ENCODE data around the gene ABCA13.

The ABCA13 gene

GRCh38 chr7:48351900-48352299 is 180.6 kb downstream of the ABCA13 start:
- H3K4me3 ChIP-seq (ENCODE audit: low read depth, low read length) = no peak overlapping the region
- no peak for DNase-seq
- TF ChIP-seq, protein P1, sequence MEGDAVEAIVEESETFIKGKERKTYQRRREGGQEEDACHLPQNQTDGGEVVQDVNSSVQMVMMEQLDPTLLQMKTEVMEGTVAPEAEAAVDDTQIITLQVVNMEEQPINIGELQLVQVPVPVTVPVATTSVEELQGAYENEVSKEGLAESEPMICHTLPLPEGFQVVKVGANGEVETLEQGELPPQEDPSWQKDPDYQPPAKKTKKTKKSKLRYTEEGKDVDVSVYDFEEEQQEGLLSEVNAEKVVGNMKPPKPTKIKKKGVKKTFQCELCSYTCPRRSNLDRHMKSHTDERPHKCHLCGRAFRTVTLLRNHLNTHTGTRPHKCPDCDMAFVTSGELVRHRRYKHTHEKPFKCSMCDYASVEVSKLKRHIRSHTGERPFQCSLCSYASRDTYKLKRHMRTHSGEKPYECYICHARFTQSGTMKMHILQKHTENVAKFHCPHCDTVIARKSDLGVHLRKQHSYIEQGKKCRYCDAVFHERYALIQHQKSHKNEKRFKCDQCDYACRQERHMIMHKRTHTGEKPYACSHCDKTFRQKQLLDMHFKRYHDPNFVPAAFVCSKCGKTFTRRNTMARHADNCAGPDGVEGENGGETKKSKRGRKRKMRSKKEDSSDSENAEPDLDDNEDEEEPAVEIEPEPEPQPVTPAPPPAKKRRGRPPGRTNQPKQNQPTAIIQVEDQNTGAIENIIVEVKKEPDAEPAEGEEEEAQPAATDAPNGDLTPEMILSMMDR (IDR thresholded peaks at IDR 0.05; ENCODE audit: low read depth, low read length) = no peak
- H3K36me3 ChIP-seq = no peaks in the 10 kb centered on the region
- no peak overlapping the region for H3K27ac ChIP-seq
- no peaks in the 10 kb centered on the region for H3K27me3 ChIP-seq (ENCODE audit: insufficient read depth, low read depth, severe bottlenecking)
- no peaks in the 10 kb centered on the region for H3K9me3 ChIP-seq (ENCODE audit: severe bottlenecking)

DNA sequence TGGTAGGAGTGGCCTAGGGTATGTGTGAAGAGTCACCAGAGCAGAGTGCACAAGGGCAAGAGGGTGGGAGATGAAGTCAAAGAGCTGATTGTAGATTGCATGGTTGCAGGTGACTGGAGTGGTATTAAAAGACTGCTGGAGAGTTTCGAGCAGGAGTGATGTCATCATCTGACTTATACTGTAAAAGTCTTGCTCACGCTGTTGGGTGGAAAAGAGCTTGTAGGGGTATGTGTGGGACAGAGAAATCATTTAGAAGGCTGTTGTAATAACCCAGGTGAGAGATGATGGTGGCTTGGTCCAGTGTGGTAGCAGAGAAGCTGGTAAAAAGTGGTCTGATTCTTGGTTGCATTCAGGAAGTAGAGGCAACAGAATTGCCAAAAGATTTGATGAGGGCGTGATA is 184.1 kb downstream of the ABCA13 start:
- H3K27me3 ChIP-seq (ENCODE audit: insufficient read depth, low read depth, severe bottlenecking) = no peaks in the 10 kb centered on the region
- H3K27ac ChIP-seq = no peak overlapping the region
- TF ChIP-seq, protein P1 (IDR thresholded peaks at IDR 0.05; ENCODE audit: low read depth, low read length) = no peak
- H3K9me3 ChIP-seq (ENCODE audit: severe bottlenecking) = no peaks in the 10 kb centered on the region
- no peak for DNase-seq
- no peaks in the 10 kb centered on the region for H3K36me3 ChIP-seq
- H3K4me3 ChIP-seq (ENCODE audit: low read depth, low read length) = no peak overlapping the region

GRCh38 chr7:48360574-48360973 is 189.3 kb downstream of the ABCA13 start:
- TF ChIP-seq, protein P1 (IDR thresholded peaks at IDR 0.05; ENCODE audit: low read depth, low read length) = no peak
- no peak overlapping the region for H3K27ac ChIP-seq
- no peak for DNase-seq
- H3K4me3 ChIP-seq (ENCODE audit: low read depth, low read length) = no peak overlapping the region
- no peaks in the 10 kb centered on the region for H3K27me3 ChIP-seq (ENCODE audit: insufficient read depth, low read depth, severe bottlenecking)
- H3K9me3 ChIP-seq (ENCODE audit: severe bottlenecking) = no peaks in the 10 kb centered on the region
- H3K36me3 ChIP-seq = no peaks in the 10 kb centered on the region

- H3K4me3 ChIP-seq (ENCODE audit: low read depth, low read length) = no peak overlapping the region
- no peak overlapping the region for H3K27ac ChIP-seq
- no peaks in the 10 kb centered on the region for H3K27me3 ChIP-seq (ENCODE audit: insufficient read depth, low read depth, severe bottlenecking)
- DNase-seq = no peak
- no peaks in the 10 kb centered on the region for H3K36me3 ChIP-seq
- no peaks in the 10 kb centered on the region for H3K9me3 ChIP-seq (ENCODE audit: severe bottlenecking)
- TF ChIP-seq, protein P1 (IDR thresholded peaks at IDR 0.05; ENCODE audit: low read depth, low read length) = no peak
Measured at GRCh38 chr7:48363174-48363573, 191.9 kb downstream of the ABCA13 start.

- H3K4me3 ChIP-seq (ENCODE audit: low read depth, low read length) = no peak overlapping the region
- TF ChIP-seq, protein P1 (IDR thresholded peaks at IDR 0.05; ENCODE audit: low read depth, low read length) = no peak
- no peaks in the 10 kb centered on the region for H3K36me3 ChIP-seq
- no peak for DNase-seq
- no peaks in the 10 kb centered on the region for H3K9me3 ChIP-seq (ENCODE audit: severe bottlenecking)
- H3K27ac ChIP-seq = no peak overlapping the region
- no peaks in the 10 kb centered on the region for H3K27me3 ChIP-seq (ENCODE audit: insufficient read depth, low read depth, severe bottlenecking)
Measured at GRCh38 chr7:48365010-48365409, 193.8 kb downstream of the ABCA13 start.

- DNase-seq = no peak
- TF ChIP-seq, protein P1 (IDR thresholded peaks at IDR 0.05; ENCODE audit: low read depth, low read length) = no peak
Measured at GRCh38 chr7:48366096-48366495, 194.8 kb downstream of the ABCA13 start.

More at GRCh38 chr7:48366096-48366495, 194.8 kb downstream of the ABCA13 start:
- no peaks in the 10 kb centered on the region for H3K27me3 ChIP-seq (ENCODE audit: insufficient read depth, low read depth, severe bottlenecking)
- no peak overlapping the region for H3K4me3 ChIP-seq (ENCODE audit: low read depth, low read length)
- no peak overlapping the region for H3K27ac ChIP-seq
- H3K36me3 ChIP-seq = no peaks in the 10 kb centered on the region
- no peaks in the 10 kb centered on the region for H3K9me3 ChIP-seq (ENCODE audit: severe bottlenecking)

Data from WERI-Rb-1 (cell line).